HepG2 (cell line): Measurements from ENCODE around the gene PLD1. TPM values are rescaled to one million over a fixed set of nuclear protein-coding genes. Genes with fewer than 3 reads are reported as not detected.
"Not testable (repeated sequence)": the region's sequence is repeated elsewhere in the genome, so short reads cannot be mapped to it uniquely, and the experiment has no call there.

ENCODE experiments used
- ATAC-seq: fragments of 200-7000 bp; cut with Tn5 transposase; 3 replicates; pipeline ENCODE4 v1.9.1; 2020; ENCODE audit warnings: mild to moderate bottlenecking, moderate library complexity
- BruUV-seq: library from RNA; stranded (reverse); fragments of 400-500 nt; replicated peaks from 2 replicates; lab custom pipeline; 2021; lab: Mats Ljungman, UMichigan
- CTCF ChIA-PET: fragments of 300-600 bp; formaldehyde crosslinking; extraction: SDS; loops from one replicate; lab custom pipeline; 2021; ENCODE audit warnings: low total read pairs, inconsistent platforms, low intra/inter-chr PET ratio; lab: Yijun Ruan, JAX
- POLR2A ChIA-PET: fragments of 350-600 bp; sonication (Branson Sonifier 250); formaldehyde crosslinking; loops from one replicate; lab custom pipeline; 2020; ENCODE audit warnings: antibody characterized with exemption, inconsistent platforms; lab: Yijun Ruan, JAX
- DNase-seq: peaks from one replicate; pipeline ENCODE4 v3.0.0-alpha.2; 2015; ENCODE audit warnings: low spot score
- FAIRE-seq: peaks from 3 replicates; lab custom pipeline; 2011; peaks lifted over from hg19 to GRCh38; lab: Jason Lieb, UNC
- H2AFZ ChIP-seq: one replicate; pipeline ENCODE4 v1.6.1; 2011; ENCODE audit warnings: low read length, inconsistent platforms
- H3K27ac ChIP-seq: fragments of 300-600 bp; 3 replicates; pipeline ENCODE4 v1.8.0; 2011; ENCODE audit warnings: mixed run types, mild to moderate bottlenecking, mixed read lengths, low read length, inconsistent platforms; ENCODE audit not compliant: insufficient read depth; ENCODE audit errors: extremely low read length
- H3K27me3 ChIP-seq, 2 experiments: fragments of 200-600 bp in 1 of 2; 2 replicates in 1 of 2; 3 replicates in 1 of 2; pipeline versions ENCODE4 v1.6.0 to v1.8.0; 2011; ENCODE audit warnings: low read length in 2 of 2, mild to moderate bottlenecking in 2 of 2, moderate library complexity in 2 of 2, inconsistent platforms in 1 of 2; ENCODE audit not compliant: insufficient read depth in 2 of 2, control insufficient read depth in 1 of 2
- H3K36me3 ChIP-seq, 2 experiments: fragments of 200-600 bp in 1 of 2; replicated peaks in 1 of 2; 2 replicates in 1 of 2; 3 replicates in 1 of 2; pipeline versions ENCODE4 v1.5.1 to v1.8.0; 2011; ENCODE audit warnings: low read length in 2 of 2, inconsistent platforms in 1 of 2; ENCODE audit not compliant: insufficient read depth in 2 of 2, control insufficient read depth in 1 of 2
- H3K4me1 ChIP-seq: 2 replicates; pipeline ENCODE4 v1.5.1; 2012; ENCODE audit warnings: low read length, inconsistent platforms; ENCODE audit not compliant: insufficient read depth
- H3K4me2 ChIP-seq: 2 replicates; pipeline ENCODE4 v1.6.0; 2011; ENCODE audit warnings: low read depth, low read length, inconsistent platforms
- H3K4me3 ChIP-seq, 3 experiments: fragments of 200-600 bp in 1 of 3; sonication (generic), shearing (Covaris generic) in 1 of 3; replicated peaks in 1 of 3; 2 replicates each; pipeline ENCODE4 v1.5.1; 2011 to 2016; ENCODE audit warnings: low read length in 3 of 3, inconsistent platforms in 2 of 3, low read depth in 2 of 3, mild to moderate bottlenecking in 2 of 3, control low read depth in 1 of 3, mixed read lengths in 1 of 3; ENCODE audit not compliant: insufficient read depth in 1 of 3
- H3K79me2 ChIP-seq: one replicate; pipeline ENCODE4 v1.6.1; 2011; ENCODE audit warnings: low read length, inconsistent platforms; ENCODE audit not compliant: insufficient read depth
- H3K9ac ChIP-seq: 2 replicates; pipeline ENCODE4 v1.6.0; 2011; ENCODE audit warnings: mild to moderate bottlenecking, low read depth, low read length, inconsistent platforms; ENCODE audit not compliant: insufficient read depth
- H3K9me3 ChIP-seq: 2 replicates; pipeline ENCODE4 v1.5.1; 2012; ENCODE audit warnings: mild to moderate bottlenecking, low read length
- H4K20me1 ChIP-seq: 2 replicates; pipeline ENCODE4 v1.6.0; 2011; ENCODE audit warnings: inconsistent platforms, mild to moderate bottlenecking, low read length, moderate library complexity; ENCODE audit not compliant: insufficient read depth
- AGO2 ChIP-seq: fragments of 200-400 bp; formaldehyde crosslinking; optimal IDR thresholded peaks from 2 replicates; pipeline ENCODE3; 2017; ENCODE audit warnings: mild to moderate bottlenecking, low read depth, low read length, moderate library complexity
- ARNT2 ChIP-seq: sonication (generic); formaldehyde crosslinking; IDR thresholded peaks from 2 replicates; pipeline ENCODE4 v1.8.0; 2022; ENCODE audit warnings: mild to moderate bottlenecking, low read depth, missing genetic modification reagents, moderate library complexity
- BORCS8-MEF2B ChIP-seq: sonication (generic); formaldehyde crosslinking; IDR thresholded peaks from 2 replicates; pipeline ENCODE4 v1.8.0; 2022; ENCODE audit warnings: mild to moderate bottlenecking, missing genetic modification reagents
- DPF2 ChIP-seq: sonication (generic); formaldehyde crosslinking; IDR thresholded peaks from 2 replicates; pipeline ENCODE4 v1.4.0; 2020; ENCODE audit warnings: mild to moderate bottlenecking, low read depth, missing genetic modification reagents, borderline replicate concordance
- GFI1 ChIP-seq: sonication (generic); formaldehyde crosslinking; IDR thresholded peaks from 2 replicates; pipeline ENCODE4 v1.5.0; 2020; ENCODE audit warnings: missing genetic modification reagents, mild to moderate bottlenecking, borderline replicate concordance
- HDAC6 ChIP-seq: fragments of 200-600 bp; sonication (generic); IDR thresholded peaks from 2 replicates; pipeline ENCODE4 v1.7.0; 2017; ENCODE audit warnings: mild to moderate bottlenecking, antibody characterized with exemption, low read length, low read depth
- NAIF1 ChIP-seq: sonication (generic); formaldehyde crosslinking; IDR thresholded peaks from 2 replicates; pipeline ENCODE4 v1.5.0; 2020; ENCODE audit warnings: mild to moderate bottlenecking, missing genetic modification reagents, borderline replicate concordance
- SALL1 ChIP-seq: sonication (generic); formaldehyde crosslinking; IDR thresholded peaks from 2 replicates; pipeline ENCODE4 v1.8.0; 2022; ENCODE audit warnings: mild to moderate bottlenecking, missing genetic modification reagents
- SOX5 ChIP-seq: IDR thresholded peaks from 2 replicates; pipeline ENCODE4 v1.6.1; 2016; ENCODE audit warnings: borderline replicate concordance
- SOX6 ChIP-seq, 2 experiments: fragments of 450-650 bp in 1 of 2; sonication (generic) in 1 of 2; formaldehyde crosslinking in 1 of 2; IDR thresholded peaks; 2 replicates each; pipeline versions ENCODE4 v1.4.0 to v1.6.1; 2017 to 2020; ENCODE audit warnings: antibody characterized with exemption in 1 of 2, mild to moderate bottlenecking in 1 of 2, missing genetic modification reagents in 1 of 2
- TBX2 ChIP-seq: sonication (generic); formaldehyde crosslinking; IDR thresholded peaks from 2 replicates; pipeline ENCODE4 v1.5.0; 2020; ENCODE audit warnings: missing genetic modification reagents, mild to moderate bottlenecking, borderline replicate concordance
- YEATS4 ChIP-seq: sonication (generic); formaldehyde crosslinking; IDR thresholded peaks from 2 replicates; pipeline ENCODE4 v1.4.0; 2020; ENCODE audit warnings: missing genetic modification reagents, borderline replicate concordance
- ZFYVE20 ChIP-seq: sonication (generic); formaldehyde crosslinking; IDR thresholded peaks from 2 replicates; pipeline ENCODE4 v1.8.0; 2023; ENCODE audit warnings: low read depth, mild to moderate bottlenecking, moderate library complexity, missing genetic modification reagents, borderline replicate concordance
- ZNF12 ChIP-seq: sonication (generic); formaldehyde crosslinking; IDR thresholded peaks from 2 replicates; pipeline ENCODE4 v1.5.0; 2020; ENCODE audit warnings: missing genetic modification reagents
- ZNF20 ChIP-seq: sonication (generic); formaldehyde crosslinking; IDR thresholded peaks from 2 replicates; pipeline ENCODE4 v1.4.0; 2020; ENCODE audit warnings: mild to moderate bottlenecking, moderate library complexity, missing genetic modification reagents
- ZNF224 ChIP-seq: sonication (generic); formaldehyde crosslinking; IDR thresholded peaks from 2 replicates; pipeline ENCODE4 v1.5.0; 2020; ENCODE audit warnings: mild to moderate bottlenecking, missing genetic modification reagents
- ZNF251 ChIP-seq: sonication (generic); formaldehyde crosslinking; IDR thresholded peaks from 2 replicates; pipeline ENCODE4 v1.9.0; 2021; ENCODE audit warnings: mild to moderate bottlenecking, missing genetic modification reagents
- ZNF441 ChIP-seq: sonication (generic); formaldehyde crosslinking; IDR thresholded peaks from 2 replicates; pipeline ENCODE4 v1.7.0; 2021; ENCODE audit warnings: missing genetic modification reagents, borderline replicate concordance
- ZNF619 ChIP-seq: sonication (generic); formaldehyde crosslinking; IDR thresholded peaks from 2 replicates; pipeline ENCODE4 v1.4.0; 2020; ENCODE audit warnings: mild to moderate bottlenecking, missing genetic modification reagents
- ZNF788 ChIP-seq: sonication (generic); formaldehyde crosslinking; IDR thresholded peaks from 2 replicates; pipeline ENCODE4 v1.5.0; 2020; ENCODE audit warnings: mild to moderate bottlenecking, missing genetic modification reagents, borderline replicate concordance
- ZNF850 ChIP-seq: sonication (generic); formaldehyde crosslinking; conservative IDR thresholded peaks from 2 replicates; pipeline ENCODE4 v1.9.0; 2021; ENCODE audit warnings: mild to moderate bottlenecking, missing genetic modification reagents
- WGBS: methylation state at CpG from one replicate; pipeline ENCODE4 v1.1.6; 2017; ENCODE audit warnings: low lambda C conversion rate; 5-methylcytosine and 5-hydroxymethylcytosine counted together
- in situ Hi-C: cut with HindIII; loops from 2 replicates; pipeline ENCODE4 v1.10.0; 2017; ENCODE audit warnings: low pct_unique_long_range_greater_than_20kb; ENCODE audit not compliant: extremely low pct_ligation_motif_present
- intact Hi-C: fragments of 100-400 bp; cut with micrococcal nuclease; formaldehyde crosslinking; loops from one replicate; pipeline ENCODE4 v1.10.0; 2022; ENCODE audit not compliant: unreplicated experiment
- polyA plus RNA-seq, 8 experiments: library from polyadenylated mRNA; depleted of rRNA in 3 of 8; stranded (reverse) in 7 of 8; unstranded in 1 of 8; fragments of >200 nt; fragmentation: Illumina TruSeq in 4 of 8; extraction: Trizol in 4 of 8; gene quantifications; 2 replicates each; pipeline versions ENCODE4 v1.2.1 to v1.2.3, GENCODE V29; 2011 to 2016; ENCODE audit warnings: low read depth in 4 of 8, missing spikeins in 1 of 8, mixed read lengths in 1 of 8; ENCODE audit not compliant: insufficient read depth in 1 of 8
- total RNA-seq, 5 experiments: library from RNA; depleted of rRNA; stranded (reverse); fragments of >200 nt; fragmentation: Illumina TruSeq; extraction: Trizol; gene quantifications; 2 replicates each; pipeline ENCODE4 v1.2.3, GENCODE V29; 2016; ENCODE audit warnings: low read depth in 1 of 5
- TF ChIP-seq, protein P1 (sequence below): sonication (generic); formaldehyde crosslinking; IDR thresholded peaks from 2 replicates; pipeline ENCODE4 v1.8.1; 2023; ENCODE audit warnings: mild to moderate bottlenecking, missing genetic modification reagents

The PLD1 gene
- total and polyA plus RNA-seq, 2 of the 13 experiments (the other 11 are each of a cell fraction or from before 2014, with no cell fraction given): 27.1 to 59.4 TPM

DNA sequence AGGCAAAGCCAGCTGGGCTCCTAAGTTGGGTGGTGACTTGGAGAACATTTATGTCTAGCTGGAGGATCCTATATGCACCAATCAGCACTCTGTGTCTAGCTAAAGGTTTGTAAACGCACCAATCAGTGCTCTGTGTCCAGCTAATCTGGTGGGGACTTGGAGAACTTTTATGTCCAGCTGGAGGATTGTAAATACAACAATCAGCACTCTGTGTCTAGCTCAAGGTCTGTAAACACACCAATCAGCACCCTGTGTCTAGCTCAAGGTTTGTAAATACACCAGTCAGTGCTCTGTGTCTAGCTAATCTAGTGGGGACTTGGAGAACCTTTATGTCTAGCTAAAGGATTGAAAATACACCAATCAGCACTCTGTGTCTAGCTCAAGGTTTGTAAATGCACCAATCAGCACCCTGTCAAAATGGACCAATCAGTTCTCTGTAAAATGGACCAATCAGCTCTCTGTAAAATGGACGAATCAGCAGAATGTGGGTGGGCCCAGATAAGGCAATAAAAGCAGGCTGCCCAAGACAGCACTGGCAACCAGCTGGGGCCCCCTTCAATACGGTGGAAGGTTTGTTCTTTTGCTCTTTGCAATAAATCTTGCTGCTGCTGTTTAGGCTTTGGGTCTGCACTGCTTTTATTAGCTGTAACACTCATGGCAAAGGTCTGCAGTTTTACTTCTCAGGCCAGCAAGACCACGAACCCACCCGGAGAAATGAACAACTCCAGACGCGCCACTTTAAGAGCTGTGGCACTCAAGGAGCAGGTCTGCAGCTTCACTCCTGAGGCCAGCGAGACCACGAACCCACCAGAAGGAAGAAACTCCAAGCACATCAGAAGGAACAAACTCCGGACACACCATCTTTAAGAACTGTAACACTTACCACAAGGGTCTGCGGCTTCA lies 63.7 kb downstream of the PLD1 start (continued):
- TF ChIP-seq ZNF788 (CRISPR knock-in tag) (0 out of 2 replicates have a peak, but pooled peaks have one; percentile 18), TBX2 (CRISPR knock-in tag) (peak; percentile 52; the same call in 1 of the 2 replicates), GFI1 (CRISPR knock-in tag) (peak; percentile 33; the same call in 1 of the 2 replicates), SOX6 (CRISPR knock-in tag; IDR thresholded peaks at IDR 0.05) (peak; percentile 68), DPF2 (0 out of 2 replicates have a peak, but pooled peaks have one; percentile 27), SALL1 (CRISPR knock-in tag) (0 out of 2 replicates have a peak, but pooled peaks have one; percentile 4), SOX5 (CRISPR knock-in tag) (peak; percentile 18; the same call in 1 of the 2 replicates)
- TF ChIP-seq SOX6 (IDR thresholded peaks at IDR 0.05): not testable (repeated sequence)

GRCh38 chr3:171745577-171746319 lies 64.5 kb downstream of the PLD1 start:
- ATAC-seq (peak; percentile 64), DNase-seq (no peak), FAIRE-seq (no peak)
- in situ Hi-C loops: no loop called here
- Histone ChIP-seq H3K9ac (no peak overlapping the region), H3K79me2 (peaks cover 96% of the 10 kb centered on the region), H3K4me1 (peaks cover 16% of the 10 kb centered on the region; the same call in 1 of the 2 replicates), H3K27me3 (no peaks in the 10 kb centered on the region), H3K4me3 (no peak overlapping the region), H3K4me2 (no peak overlapping the region), H3K36me3 (peaks cover 6 to 21% of the 10 kb centered on the region in 2 experiments; a peak in 4 of 5 replicates), H3K9me3 (no peaks in the 10 kb centered on the region), H2AFZ (no peak overlapping the region), H4K20me1 (peaks cover 74% of the 10 kb centered on the region), H3K27ac (no peak overlapping the region)
- ChIA-PET CTCF (no interaction called here), POLR2A (no interaction called here)
- intact Hi-C loops: no loop called here
- WGBS: 97% methylated on average over 24 of the region's 40 CpGs
- BruUV-seq: no TSS peak
- TF ChIP-seq ZNF20 (CRISPR knock-in tag) (no peak), ZNF224 (CRISPR knock-in tag) (no peak), ARNT2 (CRISPR knock-in tag) (no peak), AGO2 (peak; percentile 49), HDAC6 (no peak), ZNF251 (CRISPR knock-in tag) (no peak), ZFYVE20 (no peak), YEATS4 (CRISPR knock-in tag) (no peak), NAIF1 (no peak), ZNF12 (CRISPR knock-in tag) (no peak), ZNF441 (CRISPR knock-in tag) (no peak), ZNF850 (peak; percentile 98), BORCS8-MEF2B (CRISPR knock-in tag) (0 out of 2 replicates have a peak, but pooled peaks have one; percentile 39), ZNF619 (CRISPR knock-in tag) (no peak)
- TF ChIP-seq, protein P1, sequence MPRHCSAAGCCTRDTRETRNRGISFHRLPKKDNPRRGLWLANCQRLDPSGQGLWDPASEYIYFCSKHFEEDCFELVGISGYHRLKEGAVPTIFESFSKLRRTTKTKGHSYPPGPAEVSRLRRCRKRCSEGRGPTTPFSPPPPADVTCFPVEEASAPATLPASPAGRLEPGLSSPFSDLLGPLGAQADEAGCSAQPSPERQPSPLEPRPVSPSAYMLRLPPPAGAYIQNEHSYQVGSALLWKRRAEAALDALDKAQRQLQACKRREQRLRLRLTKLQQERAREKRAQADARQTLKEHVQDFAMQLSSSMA (CRISPR knock-in tag): no peak
